ENCODE results near the gene SFPQ.
"Not testable (repeated sequence)": the region's sequence is repeated elsewhere in the genome, so short reads cannot be mapped to it uniquely, and the experiment has no call there.

Gene SFPQ

GRCh38 chr1:35192853-35193664 is at the start of gene SFPQ:
SFPQ (minus strand) TSS chr1:35193145; CDS start chr1:35193049, 96 bp downstream.
- Mint-ChIP-seq H3K4me1 (peaks cover 45% of the 10 kb centered on the region), H3K9me3 (no peaks in the 10 kb centered on the region), H3K27ac (peak within 1 kb of the TSS; percentile 77 to 97 (median 86)), H3K27me3 (ENCODE audit: low read depth) (peaks cover 3% of the 10 kb centered on the region), H3K36me3 (ENCODE audit: low read depth) (peaks cover 39% of the 10 kb centered on the region), H3K4me3 (peak within 1 kb of the TSS; percentile 92 to 99 (median 98))
- TF ChIP-seq CTCF (IDR thresholded peaks at IDR 0.05; ENCODE audit: unreplicated experiment in 3 of 3) = no peak

- H3K27me3 Mint-ChIP-seq (ENCODE audit: low read depth); H3K27ac Mint-ChIP-seq; H3K36me3 Mint-ChIP-seq (ENCODE audit: low read depth); H3K4me1 Mint-ChIP-seq; H3K9me3 Mint-ChIP-seq; H3K4me3 Mint-ChIP-seq: not testable (repeated sequence)
These were observed 43.8 kb upstream of the SFPQ start for GRCh38 chr1:35236772-35237171.

GRCh38 chr1:35231287-35231686 is 38.3 kb upstream of the SFPQ start:
- Mint-ChIP-seq H3K27me3 (ENCODE audit: low read depth) (peaks cover 1% of the 10 kb centered on the region), H3K9me3 (no peaks in the 10 kb centered on the region), H3K4me1 (no peaks in the 10 kb centered on the region), H3K36me3 (ENCODE audit: low read depth) (no peaks in the 10 kb centered on the region), H3K4me3 (no peak overlapping the region), H3K27ac (no peak overlapping the region)
- TF ChIP-seq CTCF (IDR thresholded peaks at IDR 0.05; ENCODE audit: unreplicated experiment in 3 of 3) = no peak

- H3K27me3 Mint-ChIP-seq (ENCODE audit: low read depth) = no peaks in the 10 kb centered on the region
- no peak for TF ChIP-seq CTCF (IDR thresholded peaks at IDR 0.05; ENCODE audit: unreplicated experiment in 3 of 3)
- H3K9me3 Mint-ChIP-seq = no peaks in the 10 kb centered on the region
- H3K4me3 Mint-ChIP-seq = no peak overlapping the region
- H3K36me3 Mint-ChIP-seq (ENCODE audit: low read depth) = no peaks in the 10 kb centered on the region
- no peak overlapping the region for H3K27ac Mint-ChIP-seq
- H3K4me1 Mint-ChIP-seq = no peaks in the 10 kb centered on the region
These were observed 36.8 kb upstream of the SFPQ start for GRCh38 chr1:35229587-35230360.

GRCh38 chr1:35226546-35226945 is 33.6 kb upstream of the SFPQ start:
- H3K36me3 Mint-ChIP-seq (ENCODE audit: low read depth) = no peaks in the 10 kb centered on the region
- no peaks in the 10 kb centered on the region for H3K27me3 Mint-ChIP-seq (ENCODE audit: low read depth)
- no peak overlapping the region for H3K27ac Mint-ChIP-seq
- TF ChIP-seq CTCF (IDR thresholded peaks at IDR 0.05; ENCODE audit: unreplicated experiment in 3 of 3) = no peak
- no peak overlapping the region for H3K4me3 Mint-ChIP-seq
- peaks cover 13% of the 10 kb centered on the region for H3K4me1 Mint-ChIP-seq
- no peaks in the 10 kb centered on the region for H3K9me3 Mint-ChIP-seq

GRCh38 chr1:35223084-35223630 is 30.2 kb upstream of the SFPQ start:
- H3K36me3 Mint-ChIP-seq (ENCODE audit: low read depth) = no peaks in the 10 kb centered on the region
- no peak for TF ChIP-seq CTCF (IDR thresholded peaks at IDR 0.05; ENCODE audit: unreplicated experiment in 3 of 3)
- H3K4me3 Mint-ChIP-seq = no peak overlapping the region
- no peaks in the 10 kb centered on the region for H3K27me3 Mint-ChIP-seq (ENCODE audit: low read depth)
- H3K4me1 Mint-ChIP-seq = peaks cover 20% of the 10 kb centered on the region
- H3K27ac Mint-ChIP-seq = peak overlapping the region; percentile 89 to 95 (median 95)
- no peaks in the 10 kb centered on the region for H3K9me3 Mint-ChIP-seq
